Breast epithelium (tissue), 4 donors: Measurements from ENCODE around the gene ALS2CL. TPM values are rescaled to one million over a fixed set of nuclear protein-coding genes. Genes with fewer than 3 reads are reported as not detected.
A peak's percentile ranks its signal among the peaks of the same experiment; 100 is the strongest.

ENCODE experiments used
- DNase-seq, 2 donors: peaks; one replicate each; pipeline ENCODE4 v3.0.0-alpha.2; 2019; ENCODE audit warnings: low spot score in 2 of 2
- H3K27ac ChIP-seq, 2 donors: fragments of 200-600 bp; sonication (generic) in 1 of 2; one replicate each; pipeline ENCODE4 v1.5.1; 2016 to 2019; ENCODE audit warnings: mild to moderate bottlenecking in 1 of 2
- H3K27me3 ChIP-seq, 2 donors: fragments of 200-600 bp; sonication (generic) in 1 of 2; one replicate each; pipeline versions ENCODE4 v1.5.1 to v1.6.0; 2017 to 2019; ENCODE audit warnings: control low read depth in 1 of 2, mild to moderate bottlenecking in 1 of 2
- H3K36me3 ChIP-seq: fragments of 200-600 bp; one replicate; pipeline ENCODE4 v1.5.1; 2019
- H3K4me1 ChIP-seq, 2 donors: fragments of 200-600 bp; sonication (generic); one replicate each; pipeline ENCODE4 v1.5.1; 2016 to 2019; ENCODE audit warnings: control low read depth in 1 of 2
- H3K4me3 ChIP-seq, 3 donors: fragments of 200-600 bp; sonication (generic); 1 replicate in 2 of 3; 2 replicates in 1 of 3; pipeline ENCODE4 v1.5.1; 2016 to 2019; ENCODE audit warnings: mild to moderate bottlenecking in 3 of 3, moderate library complexity in 2 of 3
- H3K9me3 ChIP-seq, 2 donors: fragments of 200-600 bp; sonication (generic) in 1 of 2; one replicate each; pipeline ENCODE4 v1.5.1; 2016 to 2019; ENCODE audit warnings: control low read depth in 1 of 2
- CTCF ChIP-seq, 3 donors: fragments of 450-650 bp; IDR thresholded peaks; one replicate each; pipeline ENCODE4 v1.5.1; 2016 to 2017; ENCODE audit warnings: antibody characterized with exemption in 3 of 3, mild to moderate bottlenecking in 3 of 3, moderate library complexity in 3 of 3
- POLR2A ChIP-seq: fragments of 450-650 bp; IDR thresholded peaks from one replicate; pipeline ENCODE4 v1.6.1; 2016; ENCODE audit warnings: antibody characterized with exemption, mild to moderate bottlenecking, moderate library complexity
- POLR2AphosphoS5 ChIP-seq, 3 donors: sonication (generic); formaldehyde crosslinking; IDR thresholded peaks; one replicate each; pipeline ENCODE4 v1.6.1; 2017; ENCODE audit warnings: antibody characterized with exemption in 3 of 3
- intact Hi-C: fragments of 100-400 bp; cut with DNase I; formaldehyde crosslinking; loops from one replicate; pipeline ENCODE4 v1.15.1; 2023; ENCODE audit warnings: low total_unique reads
- total RNA-seq, 3 donors: library from RNA; depleted of rRNA; stranded (reverse); fragments of >200 nt; gene quantifications; one replicate each; pipeline ENCODE4 v1.1.0, GENCODE V29; 2016

Gene ALS2CL
- total RNA-seq, 3 donors from 2014 or later, result 6.7 to 22.9 (median 20.6) TPM

- Histone ChIP-seq H3K4me1 (no peaks in the 10 kb centered on the region), H3K4me3 (peak overlapping the region in 1 of 3 donors; percentile 40), H3K36me3 (no peaks in the 10 kb centered on the region), H3K27me3 (no peaks in the 10 kb centered on the region), H3K9me3 (no peaks in the 10 kb centered on the region), H3K27ac (peak overlapping the region in 1 of 2 donors; percentile 65)
- intact Hi-C loops, result no loop called here
- DNase-seq, result no peak
- TF ChIP-seq POLR2A, result no peak
- no peak for TF ChIP-seq CTCF (IDR thresholded peaks at IDR 0.05)
- TF ChIP-seq POLR2AphosphoS5 (IDR thresholded peaks at IDR 0.05), result no peak
Measured at GRCh38 chr3:46677411-46677726, 16.1 kb downstream of the ALS2CL start.

DNA sequence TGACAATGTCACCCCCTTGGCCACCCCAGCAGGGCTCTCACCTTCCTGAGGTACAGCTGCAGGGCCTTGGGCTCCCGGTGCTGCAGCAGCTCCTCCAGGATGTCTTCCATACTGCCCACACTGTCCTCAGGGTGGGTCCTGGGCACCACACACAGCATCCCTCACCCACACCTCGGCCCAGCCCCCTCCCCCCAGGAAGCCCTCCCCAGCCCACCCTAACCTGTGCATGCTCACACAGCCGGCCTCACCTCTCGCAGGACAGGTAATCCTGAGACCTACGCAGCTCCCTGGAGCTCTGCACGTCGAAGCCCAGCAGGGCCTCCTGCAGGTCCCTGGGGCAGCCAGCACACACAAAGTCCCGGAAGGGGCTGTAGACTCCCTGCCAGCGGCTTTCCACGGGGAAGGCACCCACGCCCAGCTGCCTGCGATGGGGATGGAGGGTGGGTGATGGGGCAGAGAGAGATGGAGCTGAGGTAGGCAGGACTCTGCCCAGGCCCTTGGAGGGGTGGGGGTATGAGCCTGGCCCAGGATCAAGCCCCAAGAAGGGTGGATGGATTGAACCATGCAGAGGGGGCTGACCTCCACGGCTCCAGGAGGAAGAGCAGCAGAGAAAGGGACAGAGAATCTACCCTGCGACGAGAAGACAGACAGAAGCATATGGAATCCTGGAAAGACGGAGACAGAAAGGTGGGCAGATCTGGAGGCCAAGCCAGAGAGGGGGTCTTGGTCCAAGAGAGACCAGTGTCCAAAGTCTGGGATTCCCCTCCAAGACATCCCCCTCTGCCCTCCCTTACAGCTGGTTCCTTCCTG lies 16.7 kb downstream of the ALS2CL start:
- H3K4me3 ChIP-seq, result peak overlapping the region in 2 of 3 donors; percentile 5 to 40
- no peaks in the 10 kb centered on the region for H3K9me3 ChIP-seq
- intact Hi-C loops, result no loop called here
- H3K4me1 ChIP-seq, result no peaks in the 10 kb centered on the region
- H3K27ac ChIP-seq, result peak overlapping the region in 1 of 2 donors; percentile 65
- H3K36me3 ChIP-seq, result no peaks in the 10 kb centered on the region
- no peak for TF ChIP-seq POLR2AphosphoS5 (IDR thresholded peaks at IDR 0.05)
- no peak for TF ChIP-seq POLR2A
- no peak for TF ChIP-seq CTCF (IDR thresholded peaks at IDR 0.05)
- no peaks in the 10 kb centered on the region for H3K27me3 ChIP-seq
- no peak for DNase-seq

DNA sequence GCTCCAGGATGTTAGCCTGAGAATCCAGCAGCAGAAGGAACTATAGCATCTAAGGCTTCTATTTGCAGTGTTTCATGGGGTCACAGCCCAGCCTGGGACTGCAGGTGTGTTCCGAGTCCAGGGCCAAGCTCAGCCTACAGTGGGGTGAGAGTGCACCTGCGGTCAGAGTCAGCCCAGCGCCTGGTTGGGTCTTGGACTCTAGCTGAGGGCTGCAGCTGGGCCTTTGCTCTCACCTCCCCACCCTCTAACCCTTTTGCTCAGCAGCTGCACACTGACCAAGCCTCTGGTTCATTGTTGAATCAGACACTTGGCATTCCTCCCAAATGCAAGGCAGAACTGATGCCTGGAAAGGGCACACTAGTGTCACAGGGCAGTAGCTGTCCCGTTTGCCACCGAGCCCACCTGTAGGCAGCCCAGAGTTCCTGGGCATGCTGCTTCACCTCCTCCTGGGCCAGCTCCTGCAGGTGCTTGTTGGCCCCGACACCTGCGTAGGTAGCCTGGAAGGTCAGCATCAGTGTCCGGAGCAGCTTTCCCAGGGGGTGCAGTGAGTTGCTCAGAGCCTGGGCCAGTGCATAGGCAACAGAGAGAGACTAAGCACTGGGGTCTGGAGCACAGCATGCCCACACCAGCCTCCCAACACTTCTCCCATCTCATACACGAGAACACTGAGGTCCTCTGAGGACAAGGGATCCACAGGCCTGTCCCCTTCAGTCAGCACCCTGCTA lies 17.5 kb downstream of the ALS2CL start:
- Histone ChIP-seq H3K27ac (no peak overlapping the region), H3K36me3 (no peaks in the 10 kb centered on the region), H3K4me3 (peak overlapping the region in 2 of 3 donors; percentile 5 to 40), H3K27me3 (no peaks in the 10 kb centered on the region), H3K4me1 (no peaks in the 10 kb centered on the region), H3K9me3 (no peaks in the 10 kb centered on the region)
- TF ChIP-seq POLR2AphosphoS5 (IDR thresholded peaks at IDR 0.05) (no peak), CTCF (IDR thresholded peaks at IDR 0.05) (no peak), POLR2A (no peak)
- intact Hi-C loops, result no loop called here
- DNase-seq, result no peak

GRCh38 chr3:46675426-46675825 lies 18.1 kb downstream of the ALS2CL start:
- H3K9me3 ChIP-seq, result no peaks in the 10 kb centered on the region
- TF ChIP-seq CTCF (IDR thresholded peaks at IDR 0.05), result no peak
- no peak for TF ChIP-seq POLR2A
- no peak for TF ChIP-seq POLR2AphosphoS5 (IDR thresholded peaks at IDR 0.05)
- no peak overlapping the region for H3K4me3 ChIP-seq
- no peaks in the 10 kb centered on the region for H3K27me3 ChIP-seq
- no peak for DNase-seq
- H3K36me3 ChIP-seq, result no peaks in the 10 kb centered on the region
- H3K4me1 ChIP-seq, result no peaks in the 10 kb centered on the region
- intact Hi-C loops, result no loop called here
- no peak overlapping the region for H3K27ac ChIP-seq
